Endometrial microvascular endothelial cells (primary cell): ENCODE results near the gene MARK4. TPM values are rescaled to one million over a fixed set of nuclear protein-coding genes. Genes with fewer than 3 reads are reported as not detected.

Experiments used
- in situ Hi-C: cut with HindIII; loops from 2 replicates; pipeline ENCODE4 v1.10.0; 2017; ENCODE audit warnings: low sequenced_read_pairs, low pct_unique_long_range_greater_than_20kb; ENCODE audit errors: inconsistent ontology term
- total RNA-seq: library from RNA; depleted of rRNA; stranded (reverse); fragments of >200 nt; gene quantifications from one replicate; pipeline ENCODE4 v1.2.3, GENCODE V29; 2015; ENCODE audit errors: inconsistent ontology term

Gene MARK4
- total RNA-seq, 1 donor from 2014 or later = 12.7 TPM

GRCh38 chr19:45349430-45349941 is 98.4 kb downstream of the MARK4 start:
- in situ Hi-C loops = no loop called here

GRCh38 chr19:45350477-45351058 is 99.5 kb downstream of the MARK4 start:
- in situ Hi-C loops = no loop called here

GRCh38 chr19:45351401-45351952 is 100.4 kb downstream of the MARK4 start:
- in situ Hi-C loops = no loop called here

GRCh38 chr19:45352062-45352461 is 101.0 kb downstream of the MARK4 start:
- in situ Hi-C loops = no loop called here

GRCh38 chr19:45352471-45352870 is 101.4 kb downstream of the MARK4 start:
- in situ Hi-C loops = no loop called here

- in situ Hi-C loops = no loop called here
Observed at GRCh38 chr19:45352914-45353796, 102.1 kb downstream of the MARK4 start.

GRCh38 chr19:45354241-45354842 is 103.3 kb downstream of the MARK4 start:
- in situ Hi-C loops = no loop called here

Other genes starting within 250 kb of the MARK4 start
- 18.9 TPM for gene RELB, start 249.8 kb upstream of the MARK4 start, total RNA-seq
- 28.2 TPM for gene CLASRP, start 212.2 kb upstream of the MARK4 start, total RNA-seq
- 0.74 TPM for gene ZNF296, start 174.8 kb upstream of the MARK4 start, total RNA-seq
- 61.5 TPM for gene GEMIN7, start 172.0 kb upstream of the MARK4 start, total RNA-seq
- gene PPP1R37, start 158.1 kb upstream of the MARK4 start, total RNA-seq = 28.2 TPM
- not detected for gene NKPD1, start 90.3 kb upstream of the MARK4 start, total RNA-seq
- 8.8 TPM for gene TRAPPC6A, start 73.0 kb upstream of the MARK4 start, total RNA-seq
- 2.5 TPM for gene BLOC1S3, start 72.5 kb upstream of the MARK4 start, total RNA-seq
- gene EXOC3L2, start 5.9 kb upstream of the MARK4 start, total RNA-seq = 2.5 TPM
- not detected for gene CKM, start 71.6 kb downstream of the MARK4 start, total RNA-seq
- gene KLC3, start 89.5 kb downstream of the MARK4 start, total RNA-seq = not detected
- 73.3 TPM for gene ERCC2, start 119.3 kb downstream of the MARK4 start, total RNA-seq
- gene PPP1R13L, start 153.8 kb downstream of the MARK4 start, total RNA-seq = 28.9 TPM
- 13.8 TPM for gene POLR1G, start 155.4 kb downstream of the MARK4 start, total RNA-seq
- 109 TPM for gene ERCC1, start 172.6 kb downstream of the MARK4 start, total RNA-seq
- gene FOSB, start 216.7 kb downstream of the MARK4 start, total RNA-seq = 0.84 TPM
- gene RTN2, start 245.8 kb downstream of the MARK4 start, total RNA-seq = 13.0 TPM
- 3.5 TPM for gene PPM1N, start 247.2 kb downstream of the MARK4 start, total RNA-seq